ENCODE measurements around the gene TMEM97.
A peak's percentile ranks its signal among the peaks of the same experiment; 100 is the strongest.
"Not testable (repeated sequence)": the region's sequence is repeated elsewhere in the genome, so short reads cannot be mapped to it uniquely, and the experiment has no call there.

The TMEM97 gene

GRCh38 chr17:28338056-28338768, 19.2 kb downstream of the TMEM97 start:
- DNase-seq (ENCODE audit: low read depth in 2 of 2), result no peak

GRCh38 chr17:28338769-28339212, 19.8 kb downstream of the TMEM97 start:
- DNase-seq (ENCODE audit: low read depth in 2 of 2), result not testable (repeated sequence)

- DNase-seq (ENCODE audit: low read depth in 2 of 2), result no peak
These were observed 20.4 kb downstream of the TMEM97 start for GRCh38 chr17:28339431-28339830.

- no peak for DNase-seq (ENCODE audit: low read depth in 2 of 2)
These were observed 21.4 kb downstream of the TMEM97 start for GRCh38 chr17:28340374-28340773.

- no peak for DNase-seq (ENCODE audit: low read depth in 2 of 2)
These were observed 22.5 kb downstream of the TMEM97 start for GRCh38 chr17:28341516-28341915.

GRCh38 chr17:28342313-28342712, 23.3 kb downstream of the TMEM97 start:
- DNase-seq (ENCODE audit: low read depth in 2 of 2), result no peak

- DNase-seq (ENCODE audit: low read depth in 2 of 2), result no peak
These were observed 24.5 kb downstream of the TMEM97 start for GRCh38 chr17:28343491-28343932.

GRCh38 chr17:28344011-28344410, 25.0 kb downstream of the TMEM97 start:
- no peak for DNase-seq (ENCODE audit: low read depth in 2 of 2)

GRCh38 chr17:28344435-28344901, 25.5 kb downstream of the TMEM97 start:
- DNase-seq (ENCODE audit: low read depth in 2 of 2), result no peak

GRCh38 chr17:28345419-28346198, 26.6 kb downstream of the TMEM97 start:
- DNase-seq (ENCODE audit: low read depth in 2 of 2), result no peak

- no peak for DNase-seq (ENCODE audit: low read depth in 2 of 2)
These were observed 27.2 kb downstream of the TMEM97 start for GRCh38 chr17:28346199-28346580.

- no peak for DNase-seq (ENCODE audit: low read depth in 2 of 2)
These were observed 27.8 kb downstream of the TMEM97 start for GRCh38 chr17:28346746-28347246.

GRCh38 chr17:28347261-28347891, 28.4 kb downstream of the TMEM97 start:
- no peak for DNase-seq (ENCODE audit: low read depth in 2 of 2)

GRCh38 chr17:28348979-28349378, 30.0 kb downstream of the TMEM97 start:
- no peak for DNase-seq (ENCODE audit: low read depth in 2 of 2)

- no peak for DNase-seq (ENCODE audit: low read depth in 2 of 2)
These were observed 31.3 kb downstream of the TMEM97 start for GRCh38 chr17:28350271-28350670.

GRCh38 chr17:28357061-28357900, 38.3 kb downstream of the TMEM97 start, which contains the start of gene POLDIP2:
Gene POLDIP2, minus strand, starts transcription at chr17:28357527. Its CDS starts 79 bp downstream, at chr17:28357448.
- peak; percentile 91 to 93 for DNase-seq (ENCODE audit: low read depth in 2 of 2)

- no peak for DNase-seq (ENCODE audit: low read depth in 2 of 2)
These were observed 38.8 kb downstream of the TMEM97 start for GRCh38 chr17:28357901-28358197.

GRCh38 chr17:28363186-28363585, 44.2 kb downstream of the TMEM97 start:
- no peak for DNase-seq (ENCODE audit: low read depth in 2 of 2)

- DNase-seq (ENCODE audit: low read depth in 2 of 2), result no peak
These were observed 45.0 kb downstream of the TMEM97 start for GRCh38 chr17:28363776-28364650.

- DNase-seq (ENCODE audit: low read depth in 2 of 2), result no peak
These were observed 45.8 kb downstream of the TMEM97 start, which contains the start of gene SEBOX for GRCh38 chr17:28364665-28365363. Gene SEBOX, minus strand, starts transcription at chr17:28365199. Its CDS starts 48 bp downstream, at chr17:28365151.
